BLaER1 (cell line): Measurements from ENCODE around the gene DHRSX.
A peak's percentile ranks its signal among the peaks of the same experiment; 100 is the strongest.
"Not testable (repeated sequence)": the region's sequence is repeated elsewhere in the genome, so short reads cannot be mapped to it uniquely, and the experiment has no call there.

ENCODE experiments used
- H3K27ac ChIP-seq: shearing (Covaris generic); formaldehyde crosslinking; 2 replicates; pipeline ENCODE4 v1.8.1; 2022
- H3K27me3 ChIP-seq: shearing (Covaris generic); formaldehyde crosslinking; 2 replicates; pipeline ENCODE4 v1.8.1; 2022
- H3K36me3 ChIP-seq: shearing (Covaris generic); formaldehyde crosslinking; 2 replicates; pipeline ENCODE4 v1.8.1; 2022
- H3K4me1 ChIP-seq: shearing (Covaris generic); formaldehyde crosslinking; 2 replicates; pipeline ENCODE4 v1.8.1; 2022
- H3K4me2 ChIP-seq: shearing (Covaris generic); formaldehyde crosslinking; 2 replicates; pipeline ENCODE4 v1.8.1; 2022
- H3K4me3 ChIP-seq: shearing (Covaris generic); formaldehyde crosslinking; 2 replicates; pipeline ENCODE4 v1.8.1; 2022
- H3K9ac ChIP-seq: shearing (Covaris generic); formaldehyde crosslinking; 2 replicates; pipeline ENCODE4 v1.8.1; 2022
- H3K9me3 ChIP-seq: shearing (Covaris generic); formaldehyde crosslinking; 2 replicates; pipeline ENCODE4 v1.8.1; 2022
- H4K20me1 ChIP-seq: shearing (Covaris generic); formaldehyde crosslinking; 2 replicates; pipeline ENCODE4 v1.8.1; 2022
- Cebpa-rat ChIP-seq: shearing (Covaris generic); IDR thresholded peaks from 2 replicates; pipeline ENCODE4 v1.8.1; 2022

The DHRSX gene

GRCh38 chrX:2489446-2490445 is 11.0 kb downstream of the DHRSX start:
- H3K4me3 ChIP-seq = no peak overlapping the region
- peaks cover 96% of the 10 kb centered on the region for H4K20me1 ChIP-seq
- peak overlapping the region; percentile 85 for H3K27ac ChIP-seq
- no peak for TF ChIP-seq Cebpa-rat
- no peak overlapping the region for H3K9ac ChIP-seq
- peaks cover 13% of the 10 kb centered on the region; the same call in 1 of the 2 replicates for H3K9me3 ChIP-seq
- peak overlapping the region; percentile 83 for H3K4me2 ChIP-seq
- H3K4me1 ChIP-seq = peaks cover 91% of the 10 kb centered on the region
- H3K27me3 ChIP-seq = no peaks in the 10 kb centered on the region
- H3K36me3 ChIP-seq = peaks cover 71% of the 10 kb centered on the region

- peaks cover 13% of the 10 kb centered on the region; the same call in 1 of the 2 replicates for H3K9me3 ChIP-seq
Measured at GRCh38 chrX:2488621-2489285, 12.0 kb downstream of the DHRSX start.

GRCh38 chrX:2487366-2487765 is 13.4 kb downstream of the DHRSX start:
- peaks cover 13% of the 10 kb centered on the region; the same call in 1 of the 2 replicates for H3K9me3 ChIP-seq

More at GRCh38 chrX:2488621-2489285, 12.0 kb downstream of the DHRSX start:
- peaks cover 96% of the 10 kb centered on the region for H4K20me1 ChIP-seq
- no peak for TF ChIP-seq Cebpa-rat
- no peaks in the 10 kb centered on the region for H3K27me3 ChIP-seq
- H3K4me1 ChIP-seq = peaks cover 96% of the 10 kb centered on the region
- H3K9ac ChIP-seq = no peak overlapping the region; the same call in 1 of the 2 replicates
- H3K4me3 ChIP-seq = peak overlapping the region; percentile 43
- H3K27ac ChIP-seq = peak overlapping the region; percentile 85
- peaks cover 78% of the 10 kb centered on the region for H3K36me3 ChIP-seq
- H3K4me2 ChIP-seq = peak overlapping the region; percentile 83

GRCh38 chrX:2486476-2487133 is 14.2 kb downstream of the DHRSX start:
- peaks cover 77% of the 10 kb centered on the region for H3K36me3 ChIP-seq

More at GRCh38 chrX:2487366-2487765, 13.4 kb downstream of the DHRSX start:
- peaks cover 96% of the 10 kb centered on the region for H4K20me1 ChIP-seq
- H3K4me1 ChIP-seq = peaks cover 91% of the 10 kb centered on the region
- peak overlapping the region; percentile 83 for H3K4me2 ChIP-seq
- peaks cover 76% of the 10 kb centered on the region for H3K36me3 ChIP-seq
- no peak overlapping the region for H3K4me3 ChIP-seq
- no peaks in the 10 kb centered on the region for H3K27me3 ChIP-seq
- H3K27ac ChIP-seq = peak overlapping the region; percentile 85
- H3K9ac ChIP-seq = no peak overlapping the region
- TF ChIP-seq Cebpa-rat = no peak

GRCh38 chrX:2485789-2486345 is 14.9 kb downstream of the DHRSX start:
- H4K20me1 ChIP-seq = peaks cover 93% of the 10 kb centered on the region
- H3K4me3 ChIP-seq = no peak overlapping the region
- H3K9ac ChIP-seq = no peak overlapping the region
- H3K36me3 ChIP-seq = peaks cover 81% of the 10 kb centered on the region
- peak overlapping the region; percentile 69 for H3K27ac ChIP-seq
- peaks cover 13% of the 10 kb centered on the region; the same call in 1 of the 2 replicates for H3K9me3 ChIP-seq
- no peak for TF ChIP-seq Cebpa-rat
- no peak overlapping the region for H3K4me2 ChIP-seq
- no peaks in the 10 kb centered on the region for H3K27me3 ChIP-seq
- peaks cover 76% of the 10 kb centered on the region for H3K4me1 ChIP-seq

More at GRCh38 chrX:2486476-2487133, 14.2 kb downstream of the DHRSX start:
- Histone ChIP-seq H3K27ac (peak overlapping the region; percentile 85), H4K20me1 (peaks cover 94% of the 10 kb centered on the region), H3K4me3 (no peak overlapping the region), H3K9me3 (peaks cover 13% of the 10 kb centered on the region; the same call in 1 of the 2 replicates), H3K27me3 (no peaks in the 10 kb centered on the region), H3K4me2 (no peak overlapping the region), H3K4me1 (peaks cover 84% of the 10 kb centered on the region), H3K9ac (no peak overlapping the region)
- TF ChIP-seq Cebpa-rat = no peak

- Histone ChIP-seq H3K9ac (no peak overlapping the region), H3K9me3 (peaks cover 19% of the 10 kb centered on the region), H3K27me3 (no peaks in the 10 kb centered on the region), H4K20me1 (peaks cover 92% of the 10 kb centered on the region), H3K4me2 (no peak overlapping the region), H3K27ac (0 out of 2 replicates have a peak overlapping the region, but pooled peaks have one; percentile 3), H3K4me1 (peaks cover 68% of the 10 kb centered on the region), H3K4me3 (no peak overlapping the region), H3K36me3 (peaks cover 81% of the 10 kb centered on the region)
- TF ChIP-seq Cebpa-rat = no peak
Measured at GRCh38 chrX:2484721-2485648, 15.8 kb downstream of the DHRSX start.

GRCh38 chrX:2484256-2484655 is 16.5 kb downstream of the DHRSX start:
- Histone ChIP-seq H3K4me1 (peaks cover 60% of the 10 kb centered on the region), H3K9me3 (peaks cover 15% of the 10 kb centered on the region), H3K27ac (no peak overlapping the region), H3K4me2 (no peak overlapping the region), H4K20me1 (peaks cover 92% of the 10 kb centered on the region), H3K36me3 (peaks cover 81% of the 10 kb centered on the region), H3K4me3 (no peak overlapping the region), H3K27me3 (no peaks in the 10 kb centered on the region), H3K9ac (no peak overlapping the region)
- TF ChIP-seq Cebpa-rat = no peak

GRCh38 chrX:2483398-2484060 is 17.2 kb downstream of the DHRSX start:
- peaks cover 53% of the 10 kb centered on the region for H3K4me1 ChIP-seq
- no peaks in the 10 kb centered on the region for H3K27me3 ChIP-seq
- H3K36me3 ChIP-seq = peaks cover 81% of the 10 kb centered on the region
- peaks cover 9% of the 10 kb centered on the region for H3K9me3 ChIP-seq
- no peak overlapping the region for H3K27ac ChIP-seq
- no peak for TF ChIP-seq Cebpa-rat
- no peak overlapping the region for H3K4me3 ChIP-seq
- H3K4me2 ChIP-seq = no peak overlapping the region
- peaks cover 92% of the 10 kb centered on the region for H4K20me1 ChIP-seq
- no peak overlapping the region for H3K9ac ChIP-seq

- H3K4me1 ChIP-seq = peaks cover 34% of the 10 kb centered on the region
- H3K27ac ChIP-seq, H3K9ac ChIP-seq, H3K9me3 ChIP-seq, H3K4me2 ChIP-seq, H3K27me3 ChIP-seq, H3K4me3 ChIP-seq: not testable (repeated sequence)
- H4K20me1 ChIP-seq = peaks cover 92% of the 10 kb centered on the region
- H3K36me3 ChIP-seq = peaks cover 79% of the 10 kb centered on the region
Measured at GRCh38 chrX:2481597-2481996, 19.2 kb downstream of the DHRSX start.

- not testable (repeated sequence) for H3K27me3 ChIP-seq, H3K9ac ChIP-seq, H3K4me3 ChIP-seq, H3K9me3 ChIP-seq, H3K4me2 ChIP-seq, H3K27ac ChIP-seq
- peaks cover 84% of the 10 kb centered on the region for H3K36me3 ChIP-seq
- H4K20me1 ChIP-seq = peaks cover 95% of the 10 kb centered on the region
- H3K4me1 ChIP-seq = peaks cover 21% of the 10 kb centered on the region
Measured at GRCh38 chrX:2479982-2480381, 20.8 kb downstream of the DHRSX start.
